K562 (cell line): Measurements from ENCODE around the gene FBXO9.

Experiments
- CEBPG ChIP-seq, 3 experiments: fragments of 200-800 bp in 1 of 3; sonication (Bioruptor generic) in 1 of 3; sonication (generic) in 1 of 3; formaldehyde crosslinking in 1 of 3; IDR thresholded peaks in 2 of 3; conservative IDR thresholded peaks in 1 of 3; 2 replicates each; pipeline versions ENCODE4 v1.6.1 to v1.8.0; 2016 to 2022; ENCODE audit warnings: missing compliant biosample characterization in 2 of 3, missing genetic modification characterization in 2 of 3, mild to moderate bottlenecking in 1 of 3, missing genetic modification reagents in 1 of 3
- EWSR1 ChIP-seq: fragments of 450-650 bp; IDR thresholded peaks from 2 replicates; pipeline ENCODE4 v1.6.1; 2018; ENCODE audit warnings: borderline replicate concordance, mild to moderate bottlenecking, low read depth, moderate library complexity; ENCODE audit not compliant: partially characterized antibody
- JUNB ChIP-seq: fragments of 450-650 bp; formaldehyde crosslinking; conservative IDR thresholded peaks from 2 replicates; pipeline ENCODE4 v1.4.0; 2020; ENCODE audit warnings: mild to moderate bottlenecking
- PHF21A ChIP-seq: fragments of 450-650 bp; IDR thresholded peaks from 2 replicates; pipeline ENCODE4 v1.6.1; 2017; ENCODE audit warnings: low read depth, borderline replicate concordance
- POLR2AphosphoS5 ChIP-seq: IDR thresholded peaks from 2 replicates; pipeline ENCODE4 v1.6.1; 2011; ENCODE audit warnings: mild to moderate bottlenecking, low read depth, low read length, moderate library complexity; ENCODE audit not compliant: control insufficient read depth, insufficient read depth
- TAF7 ChIP-seq: fragments of 450-650 bp; IDR thresholded peaks from 2 replicates; pipeline ENCODE4 v1.6.1; 2016; ENCODE audit warnings: missing genetic modification characterization, missing compliant biosample characterization

GRCh38 chr6:53044071-53044470, 21.1 kb upstream of the FBXO9 start:
- no peak for TF ChIP-seq PHF21A
- TF ChIP-seq JUNB (CRISPR knock-in tag), result no peak
- TF ChIP-seq POLR2AphosphoS5, result no peak
- no peak for TF ChIP-seq EWSR1
- TF ChIP-seq TAF7 (tag), result no peak
- no peak for TF ChIP-seq CEBPG (CRISPR knock-in tag; IDR thresholded peaks at IDR 0.05)
- TF ChIP-seq CEBPG (tag; conservative IDR thresholded peaks at IDR 0.05 in 1 of 2, IDR thresholded peaks at IDR 0.05 in 1 of 2), result no peak
